Measurements from ENCODE around the gene KIF19.
A peak's percentile ranks its signal among the peaks of the same experiment; 100 is the strongest.

Gene KIF19

DNA sequence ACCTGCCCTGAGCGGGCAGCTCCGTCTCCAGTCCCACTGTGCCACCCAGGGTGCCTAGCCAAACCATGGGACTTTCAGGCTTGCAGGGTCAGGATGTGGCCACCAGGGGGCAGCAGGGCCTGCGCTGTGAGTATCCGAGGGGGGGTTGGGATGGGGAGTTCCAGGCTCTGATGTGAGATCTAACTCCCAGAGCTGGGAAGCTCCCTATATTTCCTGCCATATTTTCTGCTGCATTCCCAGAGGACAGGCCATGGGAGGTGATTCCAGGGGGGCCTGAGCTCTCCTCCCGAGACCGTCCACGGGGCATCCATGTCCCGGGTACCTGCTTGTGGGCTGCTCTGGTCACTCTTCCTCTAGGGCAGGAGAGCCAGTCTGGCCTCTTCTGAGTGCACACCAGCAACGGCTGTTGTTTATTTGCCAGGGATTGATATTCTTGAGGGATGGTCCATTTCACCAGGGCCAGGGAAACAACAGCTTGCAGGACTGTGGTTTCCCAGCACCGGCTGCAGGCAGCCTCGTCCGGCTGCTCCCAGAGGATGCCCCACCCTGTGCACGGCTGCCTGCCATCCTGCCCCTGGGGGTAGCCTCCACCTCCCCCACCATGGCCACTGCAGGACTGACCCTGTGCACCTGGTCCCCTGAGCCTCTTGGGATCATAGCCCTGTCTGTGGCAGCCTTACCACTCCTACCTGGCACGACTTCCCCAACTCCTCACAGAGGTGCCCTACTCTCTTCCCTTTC is 42.5 kb downstream of the KIF19 start:
- DNase-seq = peak; percentile 87

DNA sequence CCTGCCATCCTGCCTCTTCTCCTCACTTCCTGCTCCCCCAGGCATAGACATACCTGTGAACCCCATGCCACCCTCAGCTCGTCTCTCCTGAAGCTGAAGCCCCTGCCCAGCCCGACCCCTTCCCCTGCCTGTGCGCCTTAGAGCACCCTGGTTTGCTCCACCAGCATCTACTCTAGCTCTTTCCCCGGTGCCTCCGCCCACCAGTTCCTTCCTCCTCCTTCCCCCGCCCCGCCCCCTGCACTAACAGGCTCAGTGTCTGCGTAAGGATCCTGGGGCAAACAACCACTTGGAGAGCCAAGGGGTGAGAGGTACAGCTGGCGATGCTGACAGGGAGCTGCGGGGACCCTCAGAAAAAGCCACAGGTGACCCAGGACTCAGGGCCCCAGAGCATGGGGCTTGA is 43.2 kb downstream of the KIF19 start:
- Histone ChIP-seq H3K27me3 (ENCODE audit: insufficient read depth, low read depth, severe bottlenecking) (no peaks in the 10 kb centered on the region), H3K4me3 (ENCODE audit: low read depth, low read length) (no peak overlapping the region), H3K27ac (no peak overlapping the region), H3K36me3 (no peaks in the 10 kb centered on the region), H3K9me3 (ENCODE audit: severe bottlenecking) (no peaks in the 10 kb centered on the region)
- DNase-seq = peak; percentile 59
- TF ChIP-seq, protein P1, sequence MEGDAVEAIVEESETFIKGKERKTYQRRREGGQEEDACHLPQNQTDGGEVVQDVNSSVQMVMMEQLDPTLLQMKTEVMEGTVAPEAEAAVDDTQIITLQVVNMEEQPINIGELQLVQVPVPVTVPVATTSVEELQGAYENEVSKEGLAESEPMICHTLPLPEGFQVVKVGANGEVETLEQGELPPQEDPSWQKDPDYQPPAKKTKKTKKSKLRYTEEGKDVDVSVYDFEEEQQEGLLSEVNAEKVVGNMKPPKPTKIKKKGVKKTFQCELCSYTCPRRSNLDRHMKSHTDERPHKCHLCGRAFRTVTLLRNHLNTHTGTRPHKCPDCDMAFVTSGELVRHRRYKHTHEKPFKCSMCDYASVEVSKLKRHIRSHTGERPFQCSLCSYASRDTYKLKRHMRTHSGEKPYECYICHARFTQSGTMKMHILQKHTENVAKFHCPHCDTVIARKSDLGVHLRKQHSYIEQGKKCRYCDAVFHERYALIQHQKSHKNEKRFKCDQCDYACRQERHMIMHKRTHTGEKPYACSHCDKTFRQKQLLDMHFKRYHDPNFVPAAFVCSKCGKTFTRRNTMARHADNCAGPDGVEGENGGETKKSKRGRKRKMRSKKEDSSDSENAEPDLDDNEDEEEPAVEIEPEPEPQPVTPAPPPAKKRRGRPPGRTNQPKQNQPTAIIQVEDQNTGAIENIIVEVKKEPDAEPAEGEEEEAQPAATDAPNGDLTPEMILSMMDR (IDR thresholded peaks at IDR 0.05; ENCODE audit: low read depth, low read length) = no peak

More for the DNA sequence above, 42.5 kb downstream of the KIF19 start:
- no peaks in the 10 kb centered on the region for H3K36me3 ChIP-seq
- H3K27ac ChIP-seq = no peak overlapping the region
- H3K27me3 ChIP-seq (ENCODE audit: insufficient read depth, low read depth, severe bottlenecking) = no peaks in the 10 kb centered on the region
- no peaks in the 10 kb centered on the region for H3K9me3 ChIP-seq (ENCODE audit: severe bottlenecking)
- TF ChIP-seq, protein P1 (IDR thresholded peaks at IDR 0.05; ENCODE audit: low read depth, low read length) = peak; percentile 97
- no peak overlapping the region for H3K4me3 ChIP-seq (ENCODE audit: low read depth, low read length)

DNA sequence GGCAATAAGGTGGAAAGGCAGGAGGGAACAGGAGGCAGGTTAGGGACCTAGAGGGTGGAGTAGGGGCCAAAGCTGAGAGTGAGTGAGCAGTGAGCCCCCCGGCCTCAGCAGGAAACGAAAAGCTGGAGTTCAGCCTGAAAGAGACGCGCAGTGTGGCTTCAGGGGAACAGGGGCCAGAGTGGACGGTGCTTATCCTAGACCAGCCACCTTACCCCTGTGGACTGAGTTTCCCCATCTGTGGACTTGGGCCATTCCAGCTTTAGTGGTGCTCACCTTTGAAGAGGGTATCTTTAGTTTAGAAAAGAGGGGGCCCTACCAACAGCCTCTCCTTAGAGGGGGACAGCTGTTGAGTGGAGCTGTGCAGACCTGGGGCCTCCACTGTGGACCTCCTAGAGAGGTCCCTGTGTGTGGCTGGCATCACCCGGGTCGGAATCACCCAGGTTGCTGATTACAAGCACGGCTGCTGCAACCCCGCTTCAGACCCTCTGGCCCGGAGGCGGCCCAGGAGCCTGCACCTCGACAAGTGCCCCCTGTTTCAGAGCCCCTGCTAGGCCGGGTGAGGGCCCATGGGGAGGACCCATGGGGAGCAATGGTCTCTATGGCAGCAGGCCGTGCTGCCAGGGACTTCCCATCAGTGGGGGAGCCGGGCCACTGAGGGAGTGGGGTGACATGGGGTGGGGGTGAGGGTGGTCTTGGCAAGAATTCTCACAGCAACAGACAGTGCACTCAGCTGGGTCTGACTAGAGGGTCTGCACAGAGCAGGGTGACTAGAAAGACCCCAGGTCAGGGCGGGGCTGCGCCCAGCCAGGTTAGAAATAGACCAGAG is 43.9 kb downstream of the KIF19 start:
- Histone ChIP-seq H3K27ac (no peak overlapping the region), H3K4me3 (ENCODE audit: low read depth, low read length) (no peak overlapping the region), H3K27me3 (ENCODE audit: insufficient read depth, low read depth, severe bottlenecking) (no peaks in the 10 kb centered on the region), H3K36me3 (no peaks in the 10 kb centered on the region), H3K9me3 (ENCODE audit: severe bottlenecking) (no peaks in the 10 kb centered on the region)
- no peak for DNase-seq
- TF ChIP-seq, protein P1 (IDR thresholded peaks at IDR 0.05; ENCODE audit: low read depth, low read length) = no peak

GRCh38 chr17:74371653-74372147 is 45.7 kb downstream of the KIF19 start:
- TF ChIP-seq, protein P1 (IDR thresholded peaks at IDR 0.05; ENCODE audit: low read depth, low read length) = no peak
- DNase-seq = no peak
- no peak overlapping the region for H3K4me3 ChIP-seq (ENCODE audit: low read depth, low read length)
- no peaks in the 10 kb centered on the region for H3K36me3 ChIP-seq
- no peaks in the 10 kb centered on the region for H3K27me3 ChIP-seq (ENCODE audit: insufficient read depth, low read depth, severe bottlenecking)
- no peaks in the 10 kb centered on the region for H3K9me3 ChIP-seq (ENCODE audit: severe bottlenecking)
- no peak overlapping the region for H3K27ac ChIP-seq

DNA sequence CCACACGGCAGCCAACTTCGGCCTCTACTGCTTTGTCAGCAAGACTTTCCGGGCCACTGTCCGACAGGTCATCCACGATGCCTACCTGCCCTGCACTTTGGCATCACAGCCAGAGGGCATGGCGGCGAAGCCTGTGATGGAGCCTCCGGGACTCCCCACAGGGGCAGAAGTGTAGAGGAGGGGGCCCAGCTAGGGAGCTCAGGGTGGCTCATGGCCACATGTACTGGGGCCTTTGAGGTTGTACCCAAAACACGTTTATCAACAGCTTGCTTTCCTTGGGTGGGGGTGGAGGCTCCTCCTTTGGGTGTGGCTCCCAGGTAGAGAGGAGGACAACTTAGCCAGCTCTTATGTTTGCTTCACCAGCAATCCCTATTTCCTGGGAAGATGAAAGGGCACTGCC is 46.4 kb downstream of the KIF19 start:
- Histone ChIP-seq H3K36me3 (no peaks in the 10 kb centered on the region), H3K4me3 (ENCODE audit: low read depth, low read length) (no peak overlapping the region), H3K9me3 (ENCODE audit: severe bottlenecking) (no peaks in the 10 kb centered on the region), H3K27me3 (ENCODE audit: insufficient read depth, low read depth, severe bottlenecking) (no peaks in the 10 kb centered on the region), H3K27ac (no peak overlapping the region)
- TF ChIP-seq, protein P1 (IDR thresholded peaks at IDR 0.05; ENCODE audit: low read depth, low read length) = no peak
- DNase-seq = no peak
